ENCODE data around the gene SNRNP27.
"Not testable (repeated sequence)": the region's sequence is repeated elsewhere in the genome, so short reads cannot be mapped to it uniquely, and the experiment has no call there.

The SNRNP27 gene, protein sequence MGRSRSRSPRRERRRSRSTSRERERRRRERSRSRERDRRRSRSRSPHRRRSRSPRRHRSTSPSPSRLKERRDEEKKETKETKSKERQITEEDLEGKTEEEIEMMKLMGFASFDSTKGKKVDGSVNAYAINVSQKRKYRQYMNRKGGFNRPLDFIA

DNA sequence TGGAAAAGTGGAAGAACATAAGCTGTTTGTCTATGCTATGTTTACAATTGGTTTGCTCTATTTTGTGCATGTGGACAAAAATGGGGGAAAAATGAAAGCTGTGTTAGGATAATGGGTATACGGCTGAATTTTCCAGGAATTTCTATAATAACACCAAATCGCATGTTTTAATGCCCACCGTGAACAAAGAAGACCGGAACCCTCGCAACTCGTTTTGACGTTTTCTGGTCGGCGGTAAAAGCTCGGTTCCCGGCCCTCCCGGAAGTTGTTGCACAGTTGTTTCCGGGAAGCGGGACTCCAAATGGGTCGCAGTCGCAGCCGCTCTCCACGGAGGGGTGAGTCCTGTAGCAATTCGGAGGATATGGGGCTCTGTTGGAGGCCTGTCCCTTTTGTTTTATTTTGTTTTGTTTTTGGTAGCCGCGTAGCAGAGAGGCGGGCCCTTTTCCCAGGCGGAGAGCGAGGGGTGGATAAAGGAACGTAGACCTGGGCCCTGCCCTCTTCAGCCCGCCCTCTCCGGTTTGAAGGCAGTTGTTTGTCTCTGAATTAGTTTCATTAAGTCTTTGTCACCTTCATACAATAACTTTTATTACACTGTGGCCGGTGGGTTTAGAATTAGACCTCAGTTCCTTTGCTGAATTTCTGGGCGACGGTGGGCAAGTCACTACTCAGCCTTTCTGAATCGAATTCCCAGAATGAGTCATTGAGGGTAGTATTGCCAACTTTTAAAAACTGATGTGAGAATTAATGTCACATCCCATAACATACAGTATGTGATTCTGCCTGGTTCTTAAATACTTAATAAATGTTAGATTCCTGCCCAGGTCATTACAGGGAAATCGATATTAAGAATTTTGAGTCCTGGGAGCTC, at the start of gene SNRNP27:
Gene SNRNP27, plus strand, starts transcription at position 273 of the 868 bp plus-strand sequence. Its CDS starts 29 bp downstream, at position 302.
- peak; percentile 79 to 80 for DNase-seq

DNA sequence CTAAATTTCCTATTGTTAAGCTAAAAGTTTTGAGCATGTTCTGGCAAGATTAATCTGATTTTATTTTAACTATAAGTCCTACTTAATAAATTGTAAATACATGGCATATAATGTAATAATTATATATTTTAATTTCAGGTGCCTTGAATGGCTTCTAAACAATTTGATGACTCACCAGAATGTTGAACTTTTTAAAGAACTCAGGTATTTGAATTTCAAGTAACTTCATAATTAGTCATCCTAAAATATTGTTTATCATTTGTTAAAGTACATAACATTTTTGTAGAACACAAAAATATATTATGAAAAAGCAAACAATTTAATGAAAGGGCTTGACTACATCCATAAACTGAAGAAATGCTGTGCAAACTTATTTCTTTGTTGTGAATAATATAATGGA, 49.8 kb upstream of the SNRNP27 start:
- DNase-seq: no peak

DNA sequence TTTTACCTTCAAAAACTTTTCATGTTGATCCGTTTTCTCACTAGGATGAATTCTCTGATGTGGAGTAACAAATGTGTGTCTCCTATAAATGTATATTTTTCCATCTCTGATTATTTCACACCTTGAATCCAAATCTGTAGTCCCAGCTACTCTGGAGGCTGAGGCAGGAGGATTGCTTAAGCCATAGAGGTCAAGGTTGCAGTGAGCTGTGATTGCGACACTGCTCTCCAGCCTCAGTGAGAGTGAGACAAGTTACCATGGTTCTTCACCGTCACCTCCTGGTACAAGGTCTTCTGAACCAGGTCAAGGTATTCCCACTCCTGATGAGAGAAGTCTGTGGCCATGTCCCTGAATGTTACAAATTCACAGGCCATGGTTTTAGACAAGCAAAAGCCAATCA, 49.2 kb upstream of the SNRNP27 start:
- DNase-seq: no peak

DNA sequence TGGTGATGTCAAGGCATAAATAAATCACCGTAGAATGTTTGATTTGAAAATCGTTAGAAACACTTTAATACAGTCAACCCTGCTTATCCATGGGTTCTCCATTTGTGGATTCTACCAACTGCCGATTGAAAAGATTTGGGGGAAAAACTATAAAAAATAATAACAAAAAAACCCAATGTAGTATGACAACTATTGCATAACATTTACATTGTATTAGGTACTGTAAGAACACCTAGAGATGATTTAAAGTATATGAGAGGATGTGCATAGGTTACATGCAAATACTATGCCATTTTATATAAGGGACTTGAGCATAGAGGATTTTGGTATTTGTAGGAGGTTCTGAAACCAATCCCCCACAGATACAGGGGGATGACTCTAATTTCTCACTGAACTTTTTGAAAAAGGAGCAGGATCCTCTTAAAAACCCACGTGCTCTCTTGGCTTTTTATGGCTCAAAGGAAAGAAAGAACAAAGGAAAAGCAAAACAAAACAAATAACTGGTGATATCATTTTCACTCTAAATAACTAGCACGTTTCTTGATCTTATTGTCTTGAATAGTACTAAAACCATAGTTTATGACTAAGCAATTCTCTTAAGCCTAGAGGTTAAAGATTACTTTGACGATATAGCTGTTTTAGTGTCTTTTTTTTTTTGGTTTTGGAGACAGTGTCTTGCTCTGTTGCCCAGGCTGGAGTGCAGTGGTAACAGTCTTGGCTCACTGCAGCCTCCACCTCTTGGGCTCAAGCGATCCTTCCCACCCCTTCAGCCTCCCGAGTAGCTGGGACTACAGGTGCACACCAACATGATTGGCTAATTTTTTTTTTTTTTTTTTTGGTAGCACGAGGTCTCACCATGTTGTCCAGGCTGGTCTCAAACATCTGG, 47.3 kb upstream of the SNRNP27 start:
- DNase-seq: no peak

GRCh38 chr2:69847068-69847828, 46.5 kb upstream of the SNRNP27 start:
- DNase-seq: no peak

DNA sequence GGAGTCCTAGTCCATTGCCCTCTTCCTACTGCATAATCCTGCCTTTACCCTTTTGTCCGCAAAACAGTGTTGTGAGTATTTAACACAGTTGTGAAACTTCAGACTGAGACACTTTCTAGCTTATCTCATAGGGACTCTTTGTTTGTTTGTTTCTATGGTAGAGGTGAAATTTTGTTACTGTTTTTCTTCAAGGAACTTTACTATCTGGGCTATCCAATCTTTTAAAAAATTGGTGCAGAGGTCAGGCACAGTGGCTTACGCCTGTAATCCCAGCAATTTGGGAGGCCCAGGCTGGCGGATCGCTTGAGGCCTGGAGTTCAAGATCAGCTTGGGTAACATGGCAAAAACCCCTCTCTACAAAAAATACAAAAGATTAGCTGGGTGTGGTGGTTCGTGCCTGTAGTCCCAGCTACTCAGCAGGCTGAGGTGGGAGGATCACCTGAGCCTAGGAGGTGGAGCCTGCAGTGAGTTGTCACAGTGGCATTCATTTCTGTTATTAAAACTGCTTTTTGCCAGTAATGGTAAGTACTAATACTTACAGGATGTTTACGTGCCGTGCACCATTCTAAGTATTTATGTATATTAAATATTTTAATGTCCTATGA, 45.5 kb upstream of the SNRNP27 start:
- no peak for DNase-seq

DNA sequence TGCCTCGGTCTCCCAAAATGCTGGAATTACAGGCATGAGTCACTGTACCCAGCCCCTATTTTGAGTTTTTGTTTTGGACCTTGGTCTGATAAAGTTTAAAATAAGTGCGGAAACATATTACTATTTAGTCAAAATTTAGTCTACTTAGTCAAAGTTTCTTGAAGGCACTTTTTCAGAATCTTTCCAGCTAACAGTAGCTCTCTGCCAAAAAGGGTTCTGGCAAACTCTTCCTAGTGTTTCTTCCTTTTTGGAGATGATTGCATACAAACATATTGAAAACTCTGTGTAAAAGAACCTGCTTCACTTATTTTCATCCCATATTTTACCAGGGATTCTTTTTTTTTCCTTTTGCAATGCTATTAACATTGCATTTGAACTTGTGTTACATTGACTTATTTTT, 35.5 kb upstream of the SNRNP27 start:
- no peak for DNase-seq

DNA sequence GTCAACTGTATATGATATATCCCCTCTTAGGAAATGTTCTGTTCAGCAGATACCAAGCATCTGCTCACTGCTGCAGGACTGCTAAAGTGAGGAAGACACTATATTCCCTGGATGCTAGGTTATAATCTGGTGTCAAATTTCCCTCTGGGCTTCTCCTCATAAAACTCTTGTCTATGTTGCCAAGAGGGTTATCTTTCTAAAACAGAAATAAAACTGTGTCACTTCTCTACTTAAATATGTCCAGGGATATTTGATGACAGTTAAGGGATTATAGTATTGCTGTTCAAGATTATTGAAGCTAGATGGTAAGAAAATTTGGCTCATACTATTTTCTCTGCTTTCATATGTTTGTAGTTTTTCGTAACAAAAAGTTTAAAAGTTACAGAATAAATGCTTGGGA, 30.5 kb upstream of the SNRNP27 start:
- no peak for DNase-seq

- DNase-seq: no peak
These were observed 5.3 kb upstream of the SNRNP27 start for GRCh38 chr2:69888451-69888850.

- DNase-seq: no peak
These were observed 4.5 kb upstream of the SNRNP27 start for GRCh38 chr2:69889302-69889701.

GRCh38 chr2:69890881-69891280, 2.9 kb upstream of the SNRNP27 start:
- DNase-seq: no peak

DNA sequence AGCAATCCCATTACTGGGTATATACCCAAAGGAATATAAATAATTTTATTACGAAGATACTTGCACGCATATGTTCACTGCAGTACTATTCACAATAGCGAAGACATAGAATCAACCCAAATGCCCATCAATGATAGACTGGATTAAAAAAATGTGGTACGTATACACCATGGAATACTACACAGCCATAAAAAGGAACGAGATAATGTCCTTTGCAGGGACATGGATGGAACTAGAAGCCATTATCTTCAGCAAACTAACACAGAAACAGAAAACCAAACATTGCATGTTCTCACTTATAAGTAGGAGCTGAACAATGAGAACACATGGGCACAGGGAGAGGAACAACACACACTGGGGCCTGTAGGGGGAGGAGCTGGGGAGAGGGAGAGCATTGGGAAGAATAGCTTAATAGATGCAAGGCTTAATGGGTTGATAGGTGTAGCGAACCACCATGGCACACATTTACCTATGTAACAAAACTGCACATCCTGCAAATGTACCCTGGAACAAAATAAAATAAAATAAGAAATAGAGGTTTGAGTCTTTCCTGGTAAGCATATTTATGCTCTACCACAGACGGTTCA, 825 bp upstream of the SNRNP27 start:
- DNase-seq: not testable (repeated sequence)

- DNase-seq: not testable (repeated sequence)
These were observed 981 bp downstream of the SNRNP27 start for GRCh38 chr2:69894737-69895136.

- DNase-seq: no peak
These were observed 8.6 kb downstream of the SNRNP27 start for GRCh38 chr2:69902213-69902922.

DNA sequence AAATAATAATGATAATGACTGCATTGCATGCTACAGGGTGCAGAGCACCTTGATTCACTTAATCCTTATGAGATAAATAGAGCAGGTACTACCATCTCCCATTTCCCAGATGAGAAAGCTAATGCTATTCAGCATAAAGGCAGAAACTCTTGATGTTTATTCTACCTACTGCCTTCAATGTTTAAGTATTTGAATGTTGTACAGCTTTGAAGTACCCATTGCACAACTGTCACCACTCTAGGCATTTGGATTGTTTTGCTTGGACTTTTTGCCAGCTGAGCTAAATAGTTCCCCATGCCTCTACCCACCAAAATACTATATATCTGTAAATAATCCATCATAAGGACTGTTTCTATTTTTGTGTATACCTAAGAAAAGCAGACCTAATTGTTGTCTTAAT, 13.5 kb downstream of the SNRNP27 start:
- DNase-seq: no peak

DNA sequence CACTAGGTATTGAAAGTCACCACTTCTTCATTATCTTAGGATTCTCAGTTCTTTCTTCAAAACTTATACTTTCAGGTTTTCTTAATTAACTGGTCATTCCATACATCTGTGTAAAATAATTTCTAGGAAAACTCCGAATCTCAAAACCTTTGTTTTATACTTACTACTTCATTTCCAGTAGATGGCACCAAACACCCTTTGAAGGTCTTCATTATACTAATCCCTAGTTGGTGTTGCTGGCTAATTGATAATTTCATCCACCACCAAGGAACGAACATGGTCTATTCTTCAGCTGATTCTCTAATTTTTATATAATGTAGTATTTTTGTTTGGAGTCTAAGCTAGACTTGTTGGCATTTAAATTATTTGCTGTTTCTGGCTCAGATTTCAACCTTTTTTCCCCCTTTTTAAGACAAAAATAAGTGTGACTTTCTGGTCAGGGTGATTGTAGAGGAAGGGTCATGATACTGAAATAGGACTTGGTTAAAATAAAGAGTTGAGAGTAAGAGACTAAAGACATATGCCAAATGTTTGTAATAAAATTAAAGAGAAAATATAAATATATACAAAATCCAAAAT, 18.3 kb downstream of the SNRNP27 start:
- no peak for DNase-seq

DNA sequence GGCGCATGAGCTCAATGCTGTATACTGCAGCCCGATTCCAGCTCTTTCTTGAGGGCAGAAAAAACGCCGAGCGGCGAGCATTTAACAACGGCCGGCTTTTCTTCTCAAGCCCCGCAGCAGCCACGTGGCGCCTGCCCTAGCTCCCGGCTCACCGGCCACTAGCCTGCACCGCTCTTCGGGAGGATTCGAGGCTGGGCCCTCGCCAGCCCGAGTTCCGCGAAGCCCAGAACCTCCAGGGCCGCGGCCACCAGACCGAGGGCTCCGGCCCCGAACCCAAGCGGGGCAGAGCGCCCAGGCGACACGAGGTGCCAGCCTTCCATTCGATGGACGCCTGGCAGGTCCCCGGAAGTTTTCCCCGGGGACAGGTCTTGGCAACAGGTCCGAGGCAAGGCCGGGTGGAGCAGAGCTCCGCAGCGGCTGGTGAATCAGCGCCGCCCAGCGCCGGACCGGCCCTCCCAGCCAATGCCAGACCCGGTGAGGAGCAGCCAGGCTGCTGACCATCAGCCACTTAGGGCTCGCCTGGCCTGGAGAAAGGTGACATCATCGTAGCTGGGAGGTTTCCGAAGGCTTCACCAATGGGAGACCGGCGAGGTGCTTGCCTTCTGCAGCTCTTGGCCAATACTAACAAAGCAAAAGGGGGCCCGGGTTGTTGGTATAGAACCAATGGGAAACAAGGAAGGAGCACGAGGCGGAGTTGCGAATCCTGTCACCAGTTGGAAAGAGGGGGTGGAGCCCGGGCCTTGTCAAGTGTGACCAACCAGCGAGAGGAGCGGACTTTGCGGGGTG, 20.6 kb downstream of the SNRNP27 start:
- peak in 1 of 2 donors; percentile 100 for DNase-seq

GRCh38 chr2:69914950-69915945, 21.5 kb downstream of the SNRNP27 start, which contains the start of gene MXD1:
Gene MXD1, plus strand, starts transcription at chr2:69915109. Its CDS starts 222 bp downstream, at chr2:69915331.
- DNase-seq: peak in 1 of 2 donors; percentile 100
